ENCODE measurements around the gene SDHAF3. TPM values are rescaled to one million over a fixed set of nuclear protein-coding genes. Genes with fewer than 3 reads are reported as not detected.

Gene SDHAF3
- polyA plus RNA-seq, 3 donors, result 42.1 to 45.3 (median 43.3) TPM

- no peak for DNase-seq
Observed at GRCh38 chr7:97198596-97198995, 81.1 kb downstream of the SDHAF3 start.

DNA sequence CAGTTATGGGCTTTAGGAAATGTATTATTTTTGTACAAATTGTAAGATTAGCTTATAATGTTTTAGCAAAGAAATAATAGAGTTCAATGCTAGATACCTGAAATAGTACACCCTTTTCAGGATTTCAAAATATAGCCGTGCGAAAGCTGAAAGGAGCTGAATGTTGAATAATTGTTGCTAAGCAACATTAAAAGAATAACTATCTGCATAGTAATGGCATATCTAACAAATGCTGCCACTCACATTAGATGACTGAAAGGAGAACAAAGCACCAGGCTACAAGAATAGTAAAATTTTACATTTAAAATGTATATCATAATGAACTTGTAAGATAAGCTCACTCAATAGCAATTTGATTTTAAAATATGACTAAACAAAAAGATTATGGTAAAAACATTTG, 82.5 kb downstream of the SDHAF3 start:
- no peak for DNase-seq

GRCh38 chr7:97203957-97204356, 86.5 kb downstream of the SDHAF3 start:
- no peak for DNase-seq

DNA sequence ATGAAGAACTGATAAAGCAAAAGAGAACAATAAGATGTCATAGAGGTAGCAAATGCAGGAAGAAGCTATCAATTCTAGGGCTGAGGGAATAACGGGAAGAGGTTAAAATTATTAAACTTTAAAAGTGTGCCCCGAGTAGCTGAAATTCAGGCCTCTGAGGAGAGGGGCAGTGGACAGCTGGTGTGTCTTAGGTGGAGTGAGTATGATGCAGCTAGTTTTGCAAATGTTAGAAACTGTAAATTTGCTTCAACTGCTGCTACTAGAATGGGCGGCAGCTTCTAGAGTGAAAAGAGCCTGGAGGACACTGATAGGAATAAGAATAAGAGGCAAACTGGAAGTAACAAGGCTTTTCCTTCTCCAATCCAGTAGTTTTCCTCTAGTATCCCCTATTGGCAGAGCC, 87.3 kb downstream of the SDHAF3 start:
- no peak for DNase-seq

- no peak for DNase-seq
Observed at GRCh38 chr7:97215556-97215955, 98.1 kb downstream of the SDHAF3 start.

- DNase-seq, result no peak
Observed at GRCh38 chr7:97218767-97219166, 101.3 kb downstream of the SDHAF3 start.

DNA sequence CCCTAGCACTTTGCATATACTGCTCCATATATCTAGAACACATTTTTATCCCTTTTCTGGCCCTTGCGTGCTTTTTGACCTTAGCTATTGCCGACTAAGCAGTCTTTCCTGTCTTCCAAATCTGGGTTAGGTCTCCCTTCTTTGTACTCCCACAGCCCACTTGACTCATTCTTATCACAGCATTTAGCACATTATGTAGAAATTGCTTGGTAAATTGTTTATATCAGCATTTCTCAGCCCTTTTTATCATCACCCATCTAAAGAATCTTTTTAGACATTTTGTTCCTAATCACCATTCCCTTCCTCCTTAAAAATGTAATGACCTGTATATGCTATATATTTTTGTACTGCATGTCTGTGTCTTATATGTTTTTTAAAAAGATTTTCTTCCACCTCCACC, 101.7 kb downstream of the SDHAF3 start:
- DNase-seq, result no peak

- DNase-seq, result no peak
Observed at GRCh38 chr7:97224316-97224715, 106.8 kb downstream of the SDHAF3 start.

DNA sequence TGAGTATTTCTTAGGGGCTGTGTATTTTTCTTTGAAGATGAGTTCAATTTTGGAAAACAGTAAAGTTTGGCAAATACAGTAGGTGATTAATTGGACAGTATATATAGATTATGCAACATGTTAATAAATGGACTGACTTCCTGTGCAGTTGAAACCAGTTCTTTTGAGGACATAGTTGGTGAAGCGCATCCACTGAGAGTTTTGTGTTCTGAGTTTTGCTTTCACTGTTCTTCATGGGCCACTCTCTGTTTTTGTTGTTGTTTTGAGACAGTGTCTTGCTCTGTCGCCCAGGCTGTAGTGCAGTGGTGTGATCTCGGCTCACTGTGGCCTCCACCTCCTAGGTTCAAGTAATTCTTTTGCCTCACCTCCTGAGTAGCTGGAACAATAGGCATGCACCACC, 109.0 kb downstream of the SDHAF3 start:
- DNase-seq, result no peak

Other genes with a start within 250 kb of the SDHAF3 start
- gene DLX6, start 112.1 kb upstream of the SDHAF3 start, polyA plus RNA-seq (ENCODE audit: insufficient read length in 3 of 3), result not detected
- under 1 TPM in 2 of 3 donors, not detected in 1; 0.16 TPM for gene DLX5, start 92.9 kb upstream of the SDHAF3 start, polyA plus RNA-seq (ENCODE audit: insufficient read length in 3 of 3)

Measured in renal pelvis (tissue), 4 donors.